DND-41 (cell line): ENCODE data around the gene ZAP70.

Source experiments
- ATAC-seq: fragments of 200-7000 bp; cut with Tn5 transposase; 3 replicates; pipeline ENCODE4 v1.9.1; 2021; ENCODE audit warnings: low read depth; ENCODE audit not compliant: insufficient read depth
- DNase-seq: peaks from one replicate; pipeline ENCODE4 v3.0.0-alpha.2; 2020
- H2AFZ ChIP-seq: 2 replicates; pipeline ENCODE4 v1.6.0; 2012; ENCODE audit warnings: low read depth, low read length
- H3K27ac ChIP-seq: 2 replicates; pipeline ENCODE4 v1.5.1; 2012; ENCODE audit warnings: low read length, inconsistent platforms
- H3K27me3 ChIP-seq: fragments of 200-600 bp; sonication (generic); 2 replicates; pipeline ENCODE4 v1.6.0; 2012; ENCODE audit warnings: low read length, mild to moderate bottlenecking, inconsistent platforms; ENCODE audit not compliant: insufficient read depth, poor library complexity
- H3K36me3 ChIP-seq: 2 replicates; pipeline ENCODE4 v1.5.1; 2012; ENCODE audit warnings: low read length, inconsistent platforms; ENCODE audit not compliant: insufficient read depth
- H3K4me1 ChIP-seq: 2 replicates; pipeline ENCODE4 v1.5.1; 2012; ENCODE audit warnings: mild to moderate bottlenecking, low read length; ENCODE audit not compliant: insufficient read depth
- H3K4me2 ChIP-seq: 2 replicates; pipeline ENCODE4 v1.6.0; 2012; ENCODE audit warnings: mild to moderate bottlenecking, moderate library complexity, low read length, inconsistent platforms; ENCODE audit not compliant: insufficient read depth
- H3K4me3 ChIP-seq, 2 experiments: fragments of 200-600 bp in 1 of 2; shearing (Covaris generic) in 1 of 2; 2 replicates each; pipeline ENCODE4 v1.5.1; 2012 to 2016; ENCODE audit warnings: inconsistent platforms in 2 of 2, low read length in 2 of 2, mild to moderate bottlenecking in 2 of 2, low read depth in 1 of 2, moderate library complexity in 1 of 2
- H3K79me2 ChIP-seq: 2 replicates; pipeline ENCODE4 v1.6.0; 2012; ENCODE audit warnings: low read length, inconsistent platforms; ENCODE audit not compliant: insufficient read depth
- H3K9ac ChIP-seq: 2 replicates; pipeline ENCODE4 v1.6.0; 2012; ENCODE audit warnings: low read depth, mild to moderate bottlenecking, inconsistent platforms, low read length, moderate library complexity
- H3K9me3 ChIP-seq: 2 replicates; pipeline ENCODE4 v1.5.1; 2012; ENCODE audit warnings: low read length, moderate library complexity, mild to moderate bottlenecking, inconsistent platforms; ENCODE audit not compliant: insufficient read depth, severe bottlenecking
- H4K20me1 ChIP-seq: 2 replicates; pipeline ENCODE4 v1.6.0; 2012; ENCODE audit warnings: low read length; ENCODE audit not compliant: insufficient read depth
- EZH2 ChIP-seq: IDR thresholded peaks from 3 replicates; pipeline ENCODE4 v1.6.1; 2012; ENCODE audit warnings: borderline replicate concordance, low read depth, mild to moderate bottlenecking, moderate library complexity, low read length, inconsistent platforms; ENCODE audit not compliant: severe bottlenecking
- TF ChIP-seq, protein P1 (sequence below): IDR thresholded peaks from 2 replicates; pipeline ENCODE4 v1.5.1; 2012; ENCODE audit warnings: borderline replicate concordance, low read length, moderate library complexity, mild to moderate bottlenecking; ENCODE audit not compliant: poor library complexity, severe bottlenecking; ENCODE audit errors: extremely low read depth

Gene ZAP70

DNA sequence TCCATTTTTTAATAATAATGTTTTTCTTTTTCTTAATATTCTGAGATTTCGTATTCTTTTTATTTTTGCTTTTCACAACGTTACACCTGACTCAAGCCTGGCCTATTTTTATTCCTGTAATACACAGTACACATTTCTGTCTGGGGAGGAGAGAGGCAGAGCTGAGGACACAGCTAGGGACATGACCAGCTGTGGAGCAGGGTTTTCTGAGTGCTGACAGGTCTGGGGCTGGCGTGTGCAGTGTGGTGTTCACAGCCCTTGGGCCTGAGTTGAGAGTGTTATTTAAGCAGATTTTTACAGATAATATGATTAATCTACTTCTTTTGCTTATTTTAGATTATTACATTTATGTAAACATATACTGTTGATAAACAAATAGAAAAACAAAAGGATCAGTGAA lies 55.9 kb downstream of the ZAP70 start:
- no peaks in the 10 kb centered on the region for H4K20me1 ChIP-seq
- H2AFZ ChIP-seq: no peak overlapping the region
- H3K4me2 ChIP-seq: no peak overlapping the region
- H3K9ac ChIP-seq: no peak overlapping the region
- no peak overlapping the region for H3K27ac ChIP-seq
- ATAC-seq (no peak), DNase-seq (no peak)
- no peaks in the 10 kb centered on the region for H3K4me1 ChIP-seq
- no peaks in the 10 kb centered on the region for H3K27me3 ChIP-seq
- no peaks in the 10 kb centered on the region for H3K9me3 ChIP-seq
- no peak for TF ChIP-seq EZH2
- TF ChIP-seq, protein P1, sequence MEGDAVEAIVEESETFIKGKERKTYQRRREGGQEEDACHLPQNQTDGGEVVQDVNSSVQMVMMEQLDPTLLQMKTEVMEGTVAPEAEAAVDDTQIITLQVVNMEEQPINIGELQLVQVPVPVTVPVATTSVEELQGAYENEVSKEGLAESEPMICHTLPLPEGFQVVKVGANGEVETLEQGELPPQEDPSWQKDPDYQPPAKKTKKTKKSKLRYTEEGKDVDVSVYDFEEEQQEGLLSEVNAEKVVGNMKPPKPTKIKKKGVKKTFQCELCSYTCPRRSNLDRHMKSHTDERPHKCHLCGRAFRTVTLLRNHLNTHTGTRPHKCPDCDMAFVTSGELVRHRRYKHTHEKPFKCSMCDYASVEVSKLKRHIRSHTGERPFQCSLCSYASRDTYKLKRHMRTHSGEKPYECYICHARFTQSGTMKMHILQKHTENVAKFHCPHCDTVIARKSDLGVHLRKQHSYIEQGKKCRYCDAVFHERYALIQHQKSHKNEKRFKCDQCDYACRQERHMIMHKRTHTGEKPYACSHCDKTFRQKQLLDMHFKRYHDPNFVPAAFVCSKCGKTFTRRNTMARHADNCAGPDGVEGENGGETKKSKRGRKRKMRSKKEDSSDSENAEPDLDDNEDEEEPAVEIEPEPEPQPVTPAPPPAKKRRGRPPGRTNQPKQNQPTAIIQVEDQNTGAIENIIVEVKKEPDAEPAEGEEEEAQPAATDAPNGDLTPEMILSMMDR: no peak
- H3K36me3 ChIP-seq: peaks cover 47% of the 10 kb centered on the region
- no peaks in the 10 kb centered on the region for H3K79me2 ChIP-seq
- no peak overlapping the region for H3K4me3 ChIP-seq

DNA sequence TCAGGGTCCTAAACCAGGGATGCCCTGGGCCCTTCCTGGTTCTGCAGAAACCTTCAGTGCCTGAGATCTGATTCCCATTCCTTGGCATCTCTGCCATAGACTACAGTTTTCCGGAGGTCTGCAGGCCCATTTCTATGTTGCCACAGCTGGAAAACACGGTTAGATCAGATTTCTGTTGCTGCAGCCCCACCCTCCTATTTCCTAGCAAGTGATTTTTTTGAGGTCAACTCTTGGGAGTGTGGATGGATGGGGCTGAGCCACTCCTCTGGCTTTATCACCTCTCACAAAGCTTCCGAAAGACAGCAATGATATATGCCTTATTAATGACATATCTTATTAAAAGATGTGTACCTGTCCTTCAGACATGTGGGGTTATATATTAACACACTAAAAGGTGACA lies 56.3 kb downstream of the ZAP70 start:
- peaks cover 47% of the 10 kb centered on the region for H3K36me3 ChIP-seq
- H3K9ac ChIP-seq: no peak overlapping the region
- no peaks in the 10 kb centered on the region for H3K4me1 ChIP-seq
- no peaks in the 10 kb centered on the region for H4K20me1 ChIP-seq
- H3K9me3 ChIP-seq: no peaks in the 10 kb centered on the region
- no peak overlapping the region for H2AFZ ChIP-seq
- no peak overlapping the region for H3K27ac ChIP-seq
- H3K4me2 ChIP-seq: no peak overlapping the region
- H3K79me2 ChIP-seq: no peaks in the 10 kb centered on the region
- ATAC-seq (no peak), DNase-seq (no peak)
- no peak overlapping the region for H3K4me3 ChIP-seq
- H3K27me3 ChIP-seq: no peaks in the 10 kb centered on the region
- TF ChIP-seq, protein P1: no peak
- TF ChIP-seq EZH2: no peak

DNA sequence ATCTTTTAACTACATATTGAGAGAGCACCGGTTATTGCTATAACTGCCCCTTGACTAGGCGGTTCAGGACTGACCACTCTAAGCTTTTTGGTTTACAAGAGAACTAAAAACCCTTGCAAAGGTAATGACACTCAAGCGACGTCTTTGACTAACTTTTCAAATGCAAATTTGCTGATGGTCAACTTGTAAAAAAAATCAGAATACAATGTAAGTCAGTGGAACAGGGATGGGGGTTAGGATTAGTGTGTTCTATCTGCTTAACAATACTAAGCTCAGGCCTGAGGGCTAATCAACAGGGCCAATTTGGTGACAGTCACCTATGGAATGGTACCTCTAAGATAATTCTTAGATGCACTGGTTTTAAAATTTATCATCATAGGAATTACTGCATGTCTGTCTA lies 57.1 kb downstream of the ZAP70 start:
- no peak overlapping the region for H3K4me3 ChIP-seq
- H3K9me3 ChIP-seq: no peaks in the 10 kb centered on the region
- H3K79me2 ChIP-seq: no peaks in the 10 kb centered on the region
- peaks cover 47% of the 10 kb centered on the region for H3K36me3 ChIP-seq
- H3K27ac ChIP-seq: no peak overlapping the region
- H3K4me2 ChIP-seq: no peak overlapping the region
- H4K20me1 ChIP-seq: no peaks in the 10 kb centered on the region
- H3K4me1 ChIP-seq: no peaks in the 10 kb centered on the region
- no peaks in the 10 kb centered on the region for H3K27me3 ChIP-seq
- H2AFZ ChIP-seq: no peak overlapping the region
- no peak overlapping the region for H3K9ac ChIP-seq
- no peak for ATAC-seq
- no peak for TF ChIP-seq EZH2
- TF ChIP-seq, protein P1: no peak
- DNase-seq: no peak

DNA sequence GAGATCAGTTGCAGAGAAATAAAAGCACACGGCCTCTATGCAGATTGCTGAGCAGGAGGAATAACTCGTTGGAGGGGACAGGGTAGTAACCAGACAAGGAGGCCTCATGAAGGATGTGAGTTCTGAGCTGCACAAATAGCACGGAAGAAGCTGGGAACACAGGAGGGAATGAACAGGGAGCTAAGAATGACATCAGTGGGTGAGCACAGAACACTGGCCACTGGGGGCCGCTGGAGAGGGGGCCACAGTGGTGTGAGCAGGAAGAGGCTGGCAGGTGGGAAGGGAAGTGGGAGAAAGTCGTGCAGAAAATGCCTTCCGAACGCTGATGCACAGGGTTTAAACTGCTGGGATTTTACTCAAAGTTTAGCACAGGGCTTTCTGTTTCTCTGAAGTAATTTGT lies 61.0 kb downstream of the ZAP70 start:
- no peaks in the 10 kb centered on the region for H3K4me1 ChIP-seq
- H3K27me3 ChIP-seq: no peaks in the 10 kb centered on the region
- no peaks in the 10 kb centered on the region for H3K79me2 ChIP-seq
- H3K27ac ChIP-seq: no peak overlapping the region
- DNase-seq (no peak), ATAC-seq (peak; percentile 50; the same call in 2 of the 3 replicates)
- H2AFZ ChIP-seq: no peak overlapping the region
- H3K36me3 ChIP-seq: peaks cover 32% of the 10 kb centered on the region
- no peaks in the 10 kb centered on the region for H4K20me1 ChIP-seq
- no peak overlapping the region for H3K4me3 ChIP-seq
- H3K9me3 ChIP-seq: no peaks in the 10 kb centered on the region
- H3K4me2 ChIP-seq: no peak overlapping the region
- TF ChIP-seq, protein P1: peak; percentile 43
- TF ChIP-seq EZH2: no peak
- no peak overlapping the region for H3K9ac ChIP-seq
